Ovary (tissue), 9 donors: ENCODE measurements around the gene DGKQ. TPM values are rescaled to one million over a fixed set of nuclear protein-coding genes. Genes with fewer than 3 reads are reported as not detected.
A peak's percentile ranks its signal among the peaks of the same experiment; 100 is the strongest.

Experiments used
- DNase-seq, 5 donors: peaks; one replicate each; pipeline ENCODE4 v3.0.0-alpha.2; 2019 to 2020
- H3K27ac ChIP-seq, 2 donors: fragments of 200-600 bp; one replicate each; pipeline versions ENCODE4 v1.5.1 to v1.8.0; 2019 to 2022
- H3K27me3 ChIP-seq: fragments of 200-600 bp; one replicate; pipeline ENCODE4 v1.8.0; 2022
- H3K36me3 ChIP-seq: fragments of 200-600 bp; sonication (generic); one replicate; pipeline ENCODE4 v1.5.1; 2019
- H3K4me1 ChIP-seq: one replicate; pipeline ENCODE4 v1.8.1; 2013; ENCODE audit warnings: mild to moderate bottlenecking, moderate library complexity; ENCODE audit not compliant: insufficient read depth
- H3K4me3 ChIP-seq: fragments of 200-600 bp; sonication (generic); one replicate; pipeline ENCODE4 v1.5.1; 2017
- H3K9me3 ChIP-seq, 2 donors: fragments of 200-600 bp in 1 of 2; sonication (generic) in 1 of 2; one replicate each; pipeline versions ENCODE4 v1.5.1 to v1.8.1; 2013 to 2019; ENCODE audit warnings: mild to moderate bottlenecking in 1 of 2, moderate library complexity in 1 of 2
- CTCF ChIP-seq, 3 donors: fragments of 450-650 bp in 2 of 3; fragments of 200-600 bp in 1 of 3; IDR thresholded peaks; one replicate each; pipeline versions ENCODE4 v1.5.1 to v1.8.0; 2016 to 2022; ENCODE audit warnings: antibody characterized with exemption in 3 of 3, mild to moderate bottlenecking in 1 of 3
- EP300 ChIP-seq: sonication (generic); formaldehyde crosslinking; IDR thresholded peaks from one replicate; pipeline ENCODE4 v1.6.1; 2017; ENCODE audit warnings: antibody characterized with exemption
- POLR2A ChIP-seq: fragments of 450-650 bp; IDR thresholded peaks from one replicate; pipeline ENCODE4 v1.6.1; 2017; ENCODE audit warnings: antibody characterized with exemption, mild to moderate bottlenecking, moderate library complexity
- WGBS, 3 donors: extraction: QIAGEN DNeasy Blood & Tissue Kit in 1 of 3; methylation state at CpG; one replicate each; pipeline versions ENCODE4 v1.1.5 to v1.1.7; 2013 to 2017; 5-methylcytosine and 5-hydroxymethylcytosine counted together
- intact Hi-C, 4 donors: fragments of 100-400 bp; cut with DNase I; formaldehyde crosslinking; loops; one replicate each; pipeline versions ENCODE4 v1.11.0 to v1.15.1; 2022 to 2023
- polyA plus RNA-seq, 2 donors: library from polyadenylated mRNA; stranded (reverse); fragments of 200-250 nt in 1 of 2; fragments of 350-450 nt in 1 of 2; fragmentation: Illumina TruSeq in 1 of 2; extraction: RNeasy Lipid Tissue Mini Kit (QIAGEN cat#74804) in 1 of 2; gene quantifications; one replicate each; pipeline ENCODE4 v1.2.3, GENCODE V29; 2013 to 2014
- total RNA-seq, 7 donors: library from RNA; depleted of rRNA in 2 of 7; stranded (reverse); fragments of >200 nt in 2 of 7; fragmentation: NEBNext Ultra II Directional in 3 of 7; extraction: Animal tissue kit (Norgen Biotek cat#: 25700) in 3 of 7; gene quantifications; one replicate each; pipeline versions ENCODE4 v1.1.0 to v1.2.4, GENCODE V29; 2016 to 2023
- donor health status: DM: no; HTN: no; CAD: no; lungs with moderate emphysema.
- donor health status: DM: no; HTN: no; CAD: no.
- donor health status: Bipolar disorder and iron deficiency.
- donor health status: DM: yes; HTN: yes; CAD: no.
- donor health status: DM: no; HTN: no; CAD: no.
- donor health status: DM: yes; HTN: yes; CAD: no.

DGKQ gene
- total and polyA plus RNA-seq, 9 donors = 0.53 to 12.9 (median 6.9) TPM

- 80 to 87% (median 81%) methylated on average over 14 to 17 of the region's 17 CpGs for WGBS, 3 donors
These were observed 46.8 kb downstream of the DGKQ start for GRCh38 chr4:926538-926937.

GRCh38 chr4:925771-926500 is 47.4 kb downstream of the DGKQ start:
- 75 to 76% (median 76%) methylated on average over 26 of the region's 26 CpGs for WGBS, 3 donors
- H3K9me3 ChIP-seq = no peaks in the 10 kb centered on the region
- TF ChIP-seq EP300 (no peak), CTCF (IDR thresholded peaks at IDR 0.05) (no peak), POLR2A (no peak)

More at GRCh38 chr4:926538-926937, 46.8 kb downstream of the DGKQ start:
- no peaks in the 10 kb centered on the region for H3K36me3 ChIP-seq
- no peak overlapping the region for H3K27ac ChIP-seq
- no peaks in the 10 kb centered on the region for H3K9me3 ChIP-seq
- H3K4me1 ChIP-seq = peaks cover 7% of the 10 kb centered on the region
- no peak for TF ChIP-seq CTCF (IDR thresholded peaks at IDR 0.05)
- intact Hi-C loops = no loop called here
- peak in 1 of 5 donors; percentile 31 for DNase-seq
- H3K27me3 ChIP-seq = no peaks in the 10 kb centered on the region
- no peak overlapping the region for H3K4me3 ChIP-seq

GRCh38 chr4:925171-925570 is 48.2 kb downstream of the DGKQ start:
- Histone ChIP-seq H3K27me3 (no peaks in the 10 kb centered on the region), H3K4me3 (no peak overlapping the region), H3K4me1 (no peaks in the 10 kb centered on the region), H3K36me3 (no peaks in the 10 kb centered on the region), H3K9me3 (no peaks in the 10 kb centered on the region), H3K27ac (no peak overlapping the region)
- TF ChIP-seq EP300 (no peak), CTCF (IDR thresholded peaks at IDR 0.05) (no peak), POLR2A (no peak)
- 84 to 88% (median 87%) methylated on average over 9 of the region's 9 CpGs for WGBS, 3 donors
- DNase-seq = peak in 2 of 5 donors; percentile 9 to 22
- intact Hi-C loops = no loop called here

More at GRCh38 chr4:925771-926500, 47.4 kb downstream of the DGKQ start:
- Histone ChIP-seq H3K36me3 (no peaks in the 10 kb centered on the region), H3K4me3 (no peak overlapping the region), H3K27ac (no peak overlapping the region), H3K4me1 (peaks cover 3% of the 10 kb centered on the region), H3K27me3 (no peaks in the 10 kb centered on the region)
- intact Hi-C loops = no loop called here
- peak in 2 of 5 donors; percentile 11 to 24 for DNase-seq

- H3K36me3 ChIP-seq = no peaks in the 10 kb centered on the region
- 69 to 80% (median 78%) methylated on average over 18 of the region's 18 CpGs for WGBS, 3 donors
- intact Hi-C loops = no loop called here
- H3K9me3 ChIP-seq = no peaks in the 10 kb centered on the region
- no peaks in the 10 kb centered on the region for H3K4me1 ChIP-seq
- H3K27me3 ChIP-seq = no peaks in the 10 kb centered on the region
- H3K4me3 ChIP-seq = no peak overlapping the region
- no peak overlapping the region for H3K27ac ChIP-seq
- DNase-seq = peak in 2 of 5 donors; percentile 14 to 17
- TF ChIP-seq POLR2A = no peak
- no peak for TF ChIP-seq EP300
- no peak for TF ChIP-seq CTCF (IDR thresholded peaks at IDR 0.05)
These were observed 49.0 kb downstream of the DGKQ start for GRCh38 chr4:924107-925096.
